ENCODE measurements around the gene ANKRD18A.

The ANKRD18A gene

DNA sequence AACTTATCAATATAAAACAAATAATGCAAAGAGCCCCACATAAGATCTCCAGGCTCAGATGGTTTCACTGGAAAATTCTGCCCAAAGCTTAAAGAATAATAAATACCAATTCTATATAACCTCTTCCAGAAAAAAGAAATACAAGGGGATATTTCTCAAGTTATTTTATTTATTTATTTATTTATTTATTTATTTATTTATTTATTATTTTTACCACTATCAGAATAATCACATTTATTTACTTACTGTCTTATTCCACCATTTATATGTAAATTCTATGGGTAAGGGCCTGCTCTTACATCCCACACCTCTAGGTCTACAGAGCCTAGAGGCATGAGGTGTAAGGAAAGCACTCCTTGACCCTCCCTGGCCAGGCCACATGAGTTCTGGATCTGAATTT is 91.1 kb downstream of the ANKRD18A start:
- DNase-seq (ENCODE audit: low spot score) = no peak

DNA sequence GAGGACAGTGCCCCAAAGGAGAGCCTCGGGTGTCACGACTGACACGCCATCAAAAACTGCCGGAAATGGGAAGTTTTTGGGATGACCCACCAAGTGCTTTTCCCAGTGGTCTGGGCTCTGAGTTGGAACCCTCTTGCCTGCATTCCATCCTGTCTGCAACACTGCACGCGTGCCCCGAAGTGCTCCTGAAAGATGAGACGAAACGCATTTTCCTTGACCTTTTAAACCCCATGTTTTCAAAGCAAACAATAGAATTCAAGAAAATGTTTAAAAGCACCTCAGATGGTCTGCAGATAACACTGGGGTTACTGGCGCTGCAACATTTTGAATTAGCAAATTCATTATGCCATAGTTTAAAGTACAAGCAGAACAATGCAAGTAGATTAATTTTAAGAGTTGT is 92.9 kb downstream of the ANKRD18A start:
- DNase-seq (ENCODE audit: low spot score) = no peak

DNA sequence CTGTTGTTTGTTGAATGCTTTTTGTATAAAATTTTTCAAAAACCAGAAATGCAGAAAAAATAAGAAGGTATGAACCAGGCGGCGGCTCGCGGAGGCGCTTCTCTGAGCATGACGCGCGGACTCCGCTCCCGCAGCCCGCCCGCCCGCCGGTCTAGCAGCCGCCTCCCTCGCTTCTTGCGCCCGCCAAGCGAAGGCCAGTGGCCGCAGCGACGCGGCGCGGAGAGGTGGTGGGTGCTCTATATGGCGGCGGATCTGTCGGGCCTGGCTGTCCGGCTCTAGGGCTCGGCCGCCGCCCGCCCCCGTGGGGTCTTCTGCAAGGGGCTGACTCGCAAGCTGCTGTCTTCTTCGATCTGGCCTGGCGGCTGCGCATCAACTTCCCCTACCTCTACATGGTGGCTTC is 93.8 kb downstream of the ANKRD18A start:
- DNase-seq (ENCODE audit: low spot score) = no peak

DNA sequence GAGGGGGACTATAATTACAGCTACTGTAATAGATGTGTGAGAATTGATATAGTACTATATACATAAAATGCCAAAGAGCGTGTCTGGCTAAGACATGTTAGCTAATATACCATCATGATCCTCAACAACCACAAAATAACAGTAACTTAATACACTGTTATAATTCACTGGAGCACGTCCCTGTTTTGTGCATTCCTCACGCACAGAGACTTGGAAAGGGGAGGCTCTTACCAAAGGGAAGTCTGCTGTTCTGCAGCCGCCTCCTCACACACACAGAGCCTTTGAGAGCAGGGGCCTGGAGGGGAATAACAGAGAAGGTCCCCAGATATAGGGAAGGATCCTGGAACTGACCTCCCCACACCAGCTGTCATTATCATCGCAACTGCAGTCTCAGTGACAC is 97.3 kb downstream of the ANKRD18A start:
- no peak for DNase-seq (ENCODE audit: low spot score)

DNA sequence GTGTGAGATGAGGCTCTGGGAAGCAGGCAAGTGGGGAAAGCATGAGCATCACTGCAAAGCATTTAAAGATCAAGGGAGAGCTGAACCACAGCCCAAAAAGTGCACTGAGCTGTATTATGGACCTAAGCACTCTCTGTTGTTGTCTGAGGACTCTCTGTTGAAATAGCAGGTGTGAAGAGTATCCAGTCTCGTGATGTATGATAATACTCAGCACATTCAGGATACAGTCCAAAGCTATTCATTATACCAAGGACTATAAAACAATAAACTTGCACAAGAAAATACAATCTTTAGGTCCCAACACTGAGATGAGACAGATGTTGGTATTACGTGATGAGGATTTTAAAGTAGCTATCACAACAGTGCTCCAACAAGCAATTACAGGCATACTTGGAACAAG is 98.6 kb downstream of the ANKRD18A start:
- no peak for DNase-seq (ENCODE audit: low spot score)
